ENCODE data around the gene UNC93B1.
A peak's percentile ranks its signal among the peaks of the same experiment; 100 is the strongest.

The UNC93B1 gene

GRCh38 chr11:68003846-68004550, at the start of gene UNC93B1:
Gene UNC93B1, minus strand, starts transcription at chr11:68004097. Its CDS starts 54 bp downstream, at chr11:68004043.
- peak; percentile 34 to 81 (median 64) for DNase-seq (ENCODE audit: low read depth in 4 of 4, low spot score in 1 of 4)

- DNase-seq (ENCODE audit: low read depth in 4 of 4, low spot score in 1 of 4): no peak
Measured at GRCh38 chr11:68053117-68053516, 49.2 kb upstream of the UNC93B1 start.

DNA sequence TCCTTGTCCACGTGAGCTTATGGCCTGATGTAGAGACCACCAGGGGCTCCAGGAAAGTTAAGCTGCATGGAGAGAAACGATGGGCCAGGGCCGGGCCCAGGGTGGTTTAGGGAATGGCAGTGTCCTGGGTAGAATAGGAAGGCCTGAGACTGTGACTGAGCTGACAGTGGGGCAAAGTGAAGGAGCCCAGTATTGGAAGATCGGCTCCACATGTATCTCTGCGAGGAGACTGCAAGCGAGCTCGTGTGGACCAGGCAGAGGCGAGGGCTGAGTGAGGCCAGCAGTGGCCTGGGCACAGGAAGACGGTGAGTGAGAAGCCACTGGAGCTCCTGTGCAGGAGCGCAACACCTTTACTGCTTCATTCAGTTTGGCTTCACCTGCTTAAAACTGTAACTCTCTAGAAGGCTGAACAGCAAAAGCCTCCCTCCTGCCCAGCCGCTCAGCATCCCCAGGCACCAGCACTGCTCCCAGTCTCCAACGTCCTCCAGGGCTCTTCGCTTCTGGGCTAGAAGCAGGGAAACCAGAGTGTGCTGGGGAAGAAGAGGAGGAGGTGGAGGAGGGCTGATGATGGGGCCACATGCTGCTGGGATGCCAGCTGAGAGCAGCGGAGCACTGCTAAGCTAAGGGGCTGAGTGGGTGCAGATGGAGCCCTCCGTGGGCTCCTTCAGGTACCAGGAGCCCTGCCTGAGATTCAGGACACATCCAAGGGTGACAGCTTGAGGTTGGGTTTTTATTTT, 48.4 kb upstream of the UNC93B1 start:
- DNase-seq (ENCODE audit: low read depth in 4 of 4, low spot score in 1 of 4): no peak

DNA sequence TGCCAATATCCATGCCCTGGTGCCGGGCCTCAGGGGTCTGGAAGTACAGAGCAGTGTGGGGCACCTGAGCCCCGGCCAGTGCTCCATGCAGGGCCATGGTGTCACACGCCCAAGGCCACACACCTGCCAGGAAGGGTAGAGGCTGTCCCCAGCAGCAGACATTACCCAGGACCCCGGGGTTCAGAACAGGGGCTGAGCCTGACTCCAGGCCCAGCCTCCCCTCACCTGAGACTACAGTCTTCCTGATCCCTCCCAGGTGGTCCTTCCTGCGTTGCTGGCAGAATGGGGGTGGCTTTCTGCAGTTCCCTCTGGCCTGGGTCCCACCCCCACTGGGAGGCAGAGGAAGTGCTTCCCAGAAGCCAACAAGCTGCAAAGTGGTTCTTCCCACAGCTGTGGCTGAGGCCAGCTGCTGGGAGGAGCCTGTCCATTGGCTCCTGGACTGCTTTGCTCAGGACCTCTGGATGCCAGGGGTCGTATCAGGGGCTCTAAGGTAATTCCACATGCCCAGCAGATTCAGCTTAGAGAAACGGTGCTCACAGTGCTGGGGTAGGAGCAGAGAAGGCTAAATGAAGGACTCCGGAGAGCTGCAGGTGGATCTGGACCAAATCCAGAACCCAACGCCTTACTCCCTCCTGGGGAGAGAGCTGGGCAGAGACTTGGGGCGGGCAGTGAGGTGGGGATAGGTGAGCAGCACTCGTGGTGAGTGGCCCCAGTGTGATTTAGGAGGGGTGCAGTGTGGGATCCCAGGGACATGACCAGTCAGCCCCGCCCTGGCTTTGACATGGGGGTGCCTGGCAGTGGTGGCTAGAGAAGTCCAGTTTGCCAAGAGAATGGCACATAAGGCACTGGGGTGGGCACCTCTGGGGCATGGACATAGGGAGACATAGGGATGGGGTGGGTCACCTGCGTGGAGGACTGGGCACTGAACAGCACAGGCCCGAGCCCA, 47.6 kb upstream of the UNC93B1 start:
- no peak for DNase-seq (ENCODE audit: low read depth in 4 of 4, low spot score in 1 of 4)

- DNase-seq (ENCODE audit: low read depth in 4 of 4, low spot score in 1 of 4): no peak
Measured at GRCh38 chr11:68050371-68050841, 46.5 kb upstream of the UNC93B1 start.

DNA sequence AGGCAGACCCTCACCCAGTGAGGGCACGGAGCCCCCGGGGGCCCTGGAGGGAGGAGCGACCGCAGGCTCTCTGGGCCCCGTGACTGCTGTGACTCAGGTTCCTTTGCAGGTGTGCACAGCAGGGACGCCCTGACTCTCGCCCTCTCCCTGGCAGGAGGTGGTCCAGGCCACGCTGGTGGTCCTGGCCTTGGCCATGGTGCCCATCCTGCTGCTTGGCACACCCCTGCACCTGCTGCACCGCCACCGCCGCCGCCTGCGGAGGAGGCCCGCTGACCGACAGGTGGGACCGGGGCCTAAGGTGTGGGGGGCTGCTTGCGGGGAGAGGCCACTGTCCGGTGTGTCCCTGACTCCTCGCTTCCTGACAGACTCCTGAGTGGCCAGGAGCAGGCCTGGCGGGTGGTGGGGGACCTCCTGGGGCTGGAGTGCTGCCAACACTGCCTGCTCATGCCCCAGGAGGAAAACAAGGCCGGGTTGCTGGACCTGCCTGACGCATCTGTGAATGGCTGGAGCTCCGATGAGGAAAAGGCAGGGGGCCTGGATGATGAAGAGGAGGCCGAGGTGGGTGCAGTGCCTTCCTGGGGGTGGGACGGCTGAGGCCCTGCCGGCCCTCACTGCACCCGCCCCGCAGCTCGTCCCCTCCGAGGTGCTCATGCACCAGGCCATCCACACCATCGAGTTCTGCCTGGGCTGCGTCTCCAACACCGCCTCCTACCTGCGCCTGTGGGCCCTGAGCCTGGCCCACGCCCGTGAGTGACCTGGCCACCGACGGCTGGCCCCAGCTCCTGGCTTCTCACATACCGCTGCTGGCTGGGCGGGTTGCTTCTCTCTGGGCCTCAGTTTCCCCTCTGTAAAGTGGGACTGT, 45.8 kb upstream of the UNC93B1 start:
- DNase-seq (ENCODE audit: low read depth in 4 of 4, low spot score in 1 of 4): no peak

DNA sequence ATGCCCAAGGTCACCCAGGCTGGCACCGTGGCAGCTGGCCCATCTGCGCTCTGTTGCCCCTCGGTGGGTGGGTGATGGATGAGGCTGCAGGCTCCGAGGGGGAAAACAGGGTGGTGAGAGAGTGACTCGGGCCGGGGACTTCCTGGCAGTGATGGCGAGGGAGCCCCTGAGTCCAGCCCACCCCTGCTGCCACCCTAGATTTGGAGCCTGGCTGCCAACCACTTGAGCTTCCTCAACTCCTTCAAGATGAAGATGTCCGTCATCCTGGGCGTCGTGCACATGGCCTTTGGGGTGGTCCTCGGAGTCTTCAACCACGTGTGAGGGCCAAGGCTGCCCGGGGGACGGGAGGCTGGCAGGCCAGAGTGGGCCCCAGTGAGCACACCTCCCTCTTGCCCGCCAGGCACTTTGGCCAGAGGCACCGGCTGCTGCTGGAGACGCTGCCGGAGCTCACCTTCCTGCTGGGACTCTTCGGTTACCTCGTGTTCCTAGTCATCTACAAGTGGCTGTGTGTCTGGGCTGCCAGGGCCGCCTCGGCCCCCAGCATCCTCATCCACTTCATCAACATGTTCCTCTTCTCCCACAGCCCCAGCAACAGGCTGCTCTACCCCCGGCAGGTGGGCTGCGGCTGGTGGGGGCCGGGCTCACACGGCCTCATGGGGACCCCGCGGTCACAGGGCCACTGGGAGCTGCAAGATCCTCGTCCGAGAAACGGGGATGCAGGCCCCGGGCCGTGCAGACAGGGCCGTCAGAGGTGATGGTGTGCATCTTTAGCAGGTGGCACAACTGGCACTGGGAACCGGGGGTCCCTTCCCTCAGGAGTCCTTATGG, 45.0 kb upstream of the UNC93B1 start:
- no peak for DNase-seq (ENCODE audit: low read depth in 4 of 4, low spot score in 1 of 4)

- no peak for DNase-seq (ENCODE audit: low read depth in 4 of 4, low spot score in 1 of 4)
Measured at GRCh38 chr11:68047437-68048290, 43.8 kb upstream of the UNC93B1 start.

- DNase-seq (ENCODE audit: low read depth in 4 of 4, low spot score in 1 of 4): no peak
Measured at GRCh38 chr11:68044898-68045351, 41.0 kb upstream of the UNC93B1 start.

- DNase-seq (ENCODE audit: low read depth in 4 of 4, low spot score in 1 of 4): no peak
Measured at GRCh38 chr11:68044145-68044813, 40.4 kb upstream of the UNC93B1 start.

- DNase-seq (ENCODE audit: low read depth in 4 of 4, low spot score in 1 of 4): no peak
Measured at GRCh38 chr11:68043349-68044144, 39.6 kb upstream of the UNC93B1 start.

- no peak for DNase-seq (ENCODE audit: low read depth in 4 of 4, low spot score in 1 of 4)
Measured at GRCh38 chr11:68043029-68043348, 39.1 kb upstream of the UNC93B1 start.

- DNase-seq (ENCODE audit: low read depth in 4 of 4, low spot score in 1 of 4): no peak
Measured at GRCh38 chr11:68042219-68043028, 38.5 kb upstream of the UNC93B1 start.

GRCh38 chr11:68041617-68042218, 37.8 kb upstream of the UNC93B1 start:
- no peak for DNase-seq (ENCODE audit: low read depth in 4 of 4, low spot score in 1 of 4)

- no peak for DNase-seq (ENCODE audit: low read depth in 4 of 4, low spot score in 1 of 4)
Measured at GRCh38 chr11:68040957-68041591, 37.2 kb upstream of the UNC93B1 start.

Data from stimulated activated CD4-positive, alpha-beta T cell treated with anti-CD3 and anti-CD28 coated beads, Interleukin-1b, Interleukin-23, amount 100 ng/mL, for 24 hours (primary cell).